GM18867 (cell line): Measurements from ENCODE around the gene ASGR2.
"Not testable (repeated sequence)": the region's sequence is repeated elsewhere in the genome, so short reads cannot be mapped to it uniquely, and the experiment has no call there.

ENCODE experiments used
- ATAC-seq: cut with Tn5 transposase; IDR thresholded peaks from one replicate; pipeline ENCODE4 v1.9.1; 2021; ENCODE audit warnings: mild to moderate bottlenecking, moderate library complexity; ENCODE audit not compliant: unreplicated experiment

Gene ASGR2

DNA sequence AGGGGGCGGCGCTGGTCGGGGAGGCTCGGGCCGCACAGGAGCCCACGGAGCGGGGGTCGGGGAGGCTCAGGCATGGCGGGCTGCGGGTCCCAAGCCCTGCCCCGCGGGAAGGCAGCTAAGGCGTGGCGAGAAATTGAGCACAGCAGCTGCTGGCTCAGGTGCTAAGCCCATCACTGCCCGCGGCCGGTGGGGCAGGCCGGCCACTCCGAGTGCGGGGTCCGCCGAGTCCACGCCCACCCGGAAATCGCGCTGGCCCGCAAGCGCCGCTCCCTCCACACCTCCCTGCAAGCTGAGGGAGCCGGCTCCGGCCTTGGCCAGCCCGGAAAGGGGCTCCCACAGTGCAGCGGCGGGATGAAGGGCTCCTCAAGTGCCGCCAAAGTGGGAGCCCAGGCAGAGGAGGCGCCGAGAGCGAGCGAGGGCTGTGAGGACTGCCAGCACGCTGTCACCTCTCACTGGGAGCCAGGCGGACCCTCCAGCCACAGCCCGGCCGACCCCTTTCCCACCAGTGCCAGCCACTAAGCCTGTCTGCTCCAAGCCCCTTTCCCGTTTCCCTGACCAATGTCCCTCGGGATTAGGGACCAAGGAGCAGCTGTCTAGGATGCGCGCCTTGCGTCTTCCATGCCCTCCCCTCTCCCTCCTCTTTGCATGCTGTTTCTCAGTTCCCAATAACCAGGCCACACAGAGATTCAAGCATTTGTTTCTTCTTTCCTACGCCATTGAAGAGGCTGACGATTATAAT, 13.8 kb downstream of the ASGR2 start:
- ATAC-seq, result not testable (repeated sequence)

DNA sequence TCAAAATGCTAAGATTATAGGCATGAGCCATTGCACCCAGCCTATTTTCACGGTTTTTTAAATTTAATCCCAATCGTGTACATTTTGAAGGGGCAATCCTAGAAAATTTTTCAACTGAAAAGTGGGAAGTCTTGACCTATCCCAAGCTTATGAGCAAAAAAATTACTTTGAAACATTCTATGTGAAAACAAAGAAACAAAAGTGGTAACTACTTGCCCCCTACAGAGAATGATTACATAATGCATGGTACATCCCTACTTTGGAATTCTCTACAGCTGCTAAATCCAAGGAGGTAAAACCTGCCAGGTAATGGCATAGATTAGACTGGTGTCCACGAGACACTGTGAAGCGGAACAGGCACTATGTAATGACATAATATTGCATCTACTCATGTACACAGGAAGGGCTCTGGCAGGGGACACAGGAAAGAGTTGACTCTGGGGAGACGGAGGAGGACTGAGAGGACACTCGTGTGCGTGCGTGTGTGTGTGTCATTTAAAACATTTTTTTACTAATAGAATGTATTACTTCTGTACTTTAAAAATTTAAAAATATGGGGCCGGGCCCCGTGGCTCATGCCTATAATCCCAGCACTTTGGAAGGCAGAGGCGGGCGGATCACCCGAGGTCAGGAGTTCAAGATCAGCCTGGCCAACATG, 15.7 kb downstream of the ASGR2 start:
- no peak for ATAC-seq

DNA sequence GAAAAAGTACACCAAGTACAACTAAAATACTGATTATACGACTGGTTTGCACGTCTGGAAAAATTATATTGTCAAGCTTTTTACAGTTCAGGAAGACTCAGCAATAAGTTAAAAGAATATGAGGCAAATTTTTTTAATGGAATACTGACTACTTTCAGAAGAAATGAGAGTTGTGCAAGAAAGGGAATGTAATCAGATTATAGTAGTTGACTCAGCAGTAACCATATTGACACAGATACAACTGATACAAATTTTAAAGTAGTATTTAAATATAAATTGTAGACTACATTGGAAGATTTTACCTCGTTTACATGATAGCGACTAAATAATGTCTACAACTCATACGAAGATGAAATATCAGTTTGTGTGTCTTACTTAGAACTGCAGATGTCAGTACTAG, 16.7 kb downstream of the ASGR2 start:
- ATAC-seq, result no peak

DNA sequence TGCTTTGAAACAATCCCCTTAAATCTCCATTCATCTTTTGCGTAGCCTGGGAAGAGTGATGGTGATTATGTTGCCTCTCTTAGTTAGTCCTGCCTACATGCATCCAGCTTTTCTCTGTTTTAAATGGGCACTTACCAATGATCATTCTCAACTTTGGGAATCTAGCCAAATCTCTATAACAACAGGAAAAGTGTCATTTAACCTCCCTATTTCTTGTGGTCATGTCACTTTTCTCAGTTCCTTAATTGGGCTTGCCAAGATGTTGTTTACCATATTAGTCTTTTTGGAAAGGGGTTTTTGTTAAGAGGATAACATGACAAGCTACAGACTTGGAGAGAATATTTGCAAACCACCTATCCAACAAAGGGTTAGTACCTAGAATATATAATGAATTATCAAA, 19.0 kb downstream of the ASGR2 start:
- no peak for ATAC-seq

DNA sequence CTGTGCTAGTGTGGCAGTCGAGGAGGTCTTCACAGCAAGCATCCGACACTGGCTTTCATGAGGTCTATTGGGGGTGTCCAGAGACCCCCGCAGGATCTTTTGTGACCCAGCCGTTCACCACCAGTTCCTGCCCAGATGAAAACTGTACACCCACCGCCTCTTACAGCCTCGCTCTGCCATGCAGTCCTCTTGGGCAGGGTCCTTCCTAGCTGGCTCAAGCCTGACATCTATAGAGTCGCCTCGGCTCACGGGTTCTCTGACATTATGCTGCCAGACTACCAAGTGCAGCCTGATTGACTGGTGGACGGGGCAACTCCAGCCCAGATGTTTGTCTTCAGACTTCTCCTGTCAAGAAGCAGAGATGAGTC, 20.0 kb downstream of the ASGR2 start:
- no peak for ATAC-seq

DNA sequence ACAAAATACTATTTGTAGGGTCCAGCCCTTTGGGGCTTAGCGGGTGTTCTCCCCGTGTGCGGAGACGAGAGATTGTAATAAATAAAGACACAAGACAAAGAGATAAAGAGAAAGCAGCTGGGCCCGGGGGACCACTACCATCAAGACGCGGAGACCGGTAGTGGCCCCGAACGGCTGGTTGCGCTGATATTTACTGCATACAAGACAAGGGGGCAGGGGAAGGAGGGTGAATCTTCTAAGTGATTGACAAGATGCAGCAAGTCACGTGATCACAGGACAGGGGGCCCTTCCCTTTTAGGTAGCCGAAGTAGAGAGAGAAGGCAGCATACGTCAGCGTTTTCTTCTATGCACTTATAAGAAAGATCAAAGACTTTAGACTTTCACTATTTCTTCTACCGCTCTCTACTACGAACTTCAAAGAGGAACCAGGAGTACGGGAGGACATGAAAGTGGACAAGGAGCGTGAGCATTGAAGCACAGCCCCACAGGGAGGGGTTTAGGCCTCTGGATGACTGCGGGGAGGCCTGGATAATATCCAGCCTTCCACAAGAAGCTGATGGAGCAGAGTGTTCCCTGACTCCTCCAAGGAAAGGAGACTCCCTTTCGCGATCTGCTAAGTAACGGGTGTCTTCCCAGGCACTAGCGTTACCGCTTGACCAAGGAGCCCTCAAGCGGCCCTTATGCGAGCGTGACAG, 23.2 kb downstream of the ASGR2 start:
- not testable (repeated sequence) for ATAC-seq

DNA sequence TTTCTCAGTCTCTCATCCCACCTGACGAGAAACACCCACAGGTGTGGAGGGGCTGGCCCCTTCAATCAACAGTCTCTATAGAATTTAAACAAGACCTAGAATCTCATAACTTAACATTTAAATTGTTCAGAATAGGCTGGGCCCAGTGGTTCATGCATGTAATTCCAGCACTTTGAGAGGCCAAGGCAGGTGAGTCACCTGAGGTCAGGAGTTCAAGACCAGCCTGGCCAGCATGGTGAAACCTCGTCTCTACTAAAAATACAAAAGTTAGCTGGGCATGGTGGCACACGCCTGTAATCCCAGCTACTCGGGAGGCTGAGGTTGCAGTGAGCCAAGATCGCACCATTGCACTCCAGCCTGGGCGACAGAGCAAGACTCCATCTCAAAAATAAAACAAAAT, 25.1 kb downstream of the ASGR2 start:
- not testable (repeated sequence) for ATAC-seq

DNA sequence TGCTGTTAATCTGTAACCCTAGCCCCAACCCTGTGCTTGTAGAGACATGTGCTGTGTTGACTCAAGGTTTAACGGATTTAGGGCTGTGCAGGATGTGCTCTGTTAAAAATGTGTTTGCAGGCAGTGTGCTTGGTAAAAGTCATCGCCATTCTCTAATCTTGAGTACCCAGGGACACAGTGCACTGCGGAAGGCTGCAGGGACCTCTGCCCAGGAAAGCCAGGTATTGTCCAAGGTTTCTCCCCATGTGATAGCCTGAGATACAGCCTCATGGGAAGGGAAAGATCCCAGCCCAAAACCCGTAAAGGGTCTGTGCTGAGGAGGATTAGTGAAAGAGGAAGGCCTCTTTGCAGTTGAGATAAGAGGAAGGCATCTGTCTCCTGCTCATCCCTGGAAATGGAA, 26.2 kb downstream of the ASGR2 start:
- not testable (repeated sequence) for ATAC-seq

DNA sequence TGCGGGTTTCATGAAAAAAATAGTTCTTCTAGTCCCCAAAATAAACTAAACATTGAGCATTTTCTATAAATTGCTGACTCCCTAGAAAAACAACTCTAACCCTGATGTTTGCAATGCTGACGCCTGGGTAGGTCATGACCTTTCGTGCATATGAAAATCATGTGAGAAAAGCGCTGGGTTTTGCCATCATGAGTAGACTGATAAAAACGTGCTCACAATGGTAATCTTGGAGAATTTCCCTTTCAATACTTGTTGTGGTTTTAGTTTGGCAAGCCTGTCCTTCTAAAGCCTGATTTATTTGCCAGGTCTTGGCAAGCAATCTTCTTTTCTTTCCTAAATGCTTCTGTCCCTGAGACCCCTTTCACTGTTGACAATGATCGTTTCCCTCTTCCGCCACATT, 30.5 kb downstream of the ASGR2 start:
- ATAC-seq, result no peak

DNA sequence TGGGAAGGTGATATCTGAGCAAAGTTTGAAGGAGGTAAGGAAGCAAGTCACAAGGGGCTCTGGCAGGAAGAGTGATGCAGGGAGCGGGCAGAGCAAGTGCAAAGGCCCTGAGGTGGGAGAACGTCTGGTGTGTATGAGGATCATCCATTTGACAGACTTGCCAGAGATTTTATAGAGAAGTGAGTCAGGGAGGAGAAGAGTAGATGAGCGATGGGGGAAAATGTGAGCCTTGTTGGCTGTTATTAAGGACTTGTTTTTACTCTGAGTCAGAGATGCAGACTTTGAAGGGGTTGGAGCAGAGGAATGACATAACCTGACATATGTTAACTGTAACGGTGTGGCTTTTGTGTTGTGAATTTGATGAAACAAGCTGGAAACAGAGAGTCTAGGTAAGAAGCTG, 31.0 kb downstream of the ASGR2 start:
- ATAC-seq, result no peak

DNA sequence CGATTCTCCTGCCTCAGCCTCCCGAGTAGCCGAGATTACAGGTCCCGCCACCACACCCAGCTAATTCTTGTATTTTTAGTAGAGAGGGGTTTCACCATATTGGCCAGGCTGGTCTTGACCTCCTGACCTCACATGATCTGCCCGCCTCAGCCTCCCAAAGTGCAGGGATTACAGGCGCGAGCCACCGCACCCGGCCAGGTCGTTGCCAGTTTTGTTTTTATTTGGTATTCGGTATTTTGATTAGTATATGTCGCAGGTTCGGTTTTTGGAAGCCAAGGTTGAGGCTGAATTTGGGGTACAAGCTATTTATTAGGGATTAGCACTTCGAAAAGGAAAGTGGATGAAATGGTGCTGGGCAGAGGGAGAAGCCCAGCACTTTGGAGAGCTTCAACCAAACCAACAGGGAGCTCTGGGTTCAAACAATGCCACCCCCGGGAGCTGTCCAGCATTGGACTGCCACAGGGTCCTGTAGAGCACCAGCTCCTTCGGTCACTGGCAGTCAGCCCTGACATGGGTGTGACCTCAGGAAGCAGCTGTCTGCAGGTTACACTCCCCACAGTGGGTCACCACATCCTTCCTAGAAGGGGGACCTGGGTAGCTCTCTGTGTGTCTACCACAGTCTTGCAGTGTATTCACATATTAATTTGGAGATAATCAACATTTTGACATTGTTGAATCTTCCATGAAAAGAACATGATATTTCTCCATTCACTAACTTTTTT, 33.1 kb downstream of the ASGR2 start:
- ATAC-seq, result no peak

DNA sequence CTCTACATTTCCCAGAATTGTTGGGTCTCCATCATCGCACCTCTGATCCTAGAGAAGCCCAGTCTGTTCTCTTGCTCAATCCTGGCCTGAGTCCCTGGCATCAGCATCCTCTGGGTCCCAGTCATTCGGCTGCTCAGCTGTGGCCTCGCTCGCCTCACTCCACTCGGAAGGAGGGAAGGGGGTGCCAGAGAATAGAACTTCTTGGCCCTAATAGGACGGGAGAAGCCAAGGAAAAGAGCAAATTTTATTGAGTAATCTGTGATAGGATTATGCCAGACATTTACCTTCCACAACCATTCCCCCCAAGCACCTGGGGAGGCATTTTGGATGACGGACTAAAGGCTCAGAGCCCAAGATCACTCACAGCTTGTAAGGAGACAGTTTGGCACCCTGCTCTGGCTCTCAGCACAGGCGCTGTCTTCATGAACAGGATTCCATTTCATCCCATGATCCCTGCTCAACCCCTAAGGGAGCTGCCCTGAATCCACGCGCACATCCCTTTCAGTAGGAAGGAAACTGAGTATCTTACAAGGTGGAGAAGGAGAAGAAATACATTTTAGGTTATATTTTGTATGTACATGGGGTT, 34.1 kb downstream of the ASGR2 start:
- no peak for ATAC-seq

DNA sequence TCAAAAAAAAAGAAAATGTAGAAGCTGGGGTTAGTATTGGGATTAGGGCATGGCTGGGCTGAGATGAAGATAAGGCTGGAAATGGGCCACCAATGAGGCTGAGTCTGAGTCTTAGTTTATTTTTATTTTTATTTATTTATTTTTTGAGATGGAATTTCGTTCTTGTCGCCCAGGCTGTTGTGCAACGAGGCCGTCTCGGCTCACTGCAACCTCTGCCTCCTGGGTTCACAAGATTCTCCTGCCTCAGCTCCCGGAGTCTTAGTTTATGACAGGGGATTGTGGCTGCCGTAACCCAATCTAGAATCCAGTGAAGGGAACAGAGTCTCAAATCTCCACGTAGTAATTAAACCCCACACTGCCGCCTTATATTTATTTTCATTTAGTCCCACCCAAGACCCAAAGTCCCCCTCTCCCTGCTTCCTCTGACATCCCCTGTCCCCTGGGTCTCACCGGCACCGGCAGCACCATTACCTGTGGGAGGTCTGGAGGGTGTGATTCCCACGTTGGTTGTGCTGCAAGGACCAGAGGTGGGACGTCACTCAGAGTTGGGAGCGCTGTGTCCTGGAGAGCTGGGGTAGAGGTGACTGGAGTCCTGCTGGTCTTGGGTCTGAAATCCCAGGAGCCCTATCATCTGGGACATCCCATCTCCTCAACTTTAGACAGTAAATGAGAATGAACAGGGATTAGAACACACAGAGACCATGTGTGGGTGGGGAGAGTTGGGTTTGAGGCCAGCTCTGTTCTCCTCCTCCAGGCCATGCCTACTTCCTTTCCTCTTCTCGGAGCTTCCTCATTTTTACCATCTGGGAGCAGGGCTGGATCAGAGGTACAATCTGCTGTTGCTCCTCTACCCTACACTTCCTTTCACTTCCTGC, 34.8 kb downstream of the ASGR2 start, which contains the start of gene CLEC10A:
Gene CLEC10A (minus strand): TSS at position 671 of the 875 bp plus-strand sequence. CDS start 1,439 bp downstream, outside the sequence.
- no peak for ATAC-seq

DNA sequence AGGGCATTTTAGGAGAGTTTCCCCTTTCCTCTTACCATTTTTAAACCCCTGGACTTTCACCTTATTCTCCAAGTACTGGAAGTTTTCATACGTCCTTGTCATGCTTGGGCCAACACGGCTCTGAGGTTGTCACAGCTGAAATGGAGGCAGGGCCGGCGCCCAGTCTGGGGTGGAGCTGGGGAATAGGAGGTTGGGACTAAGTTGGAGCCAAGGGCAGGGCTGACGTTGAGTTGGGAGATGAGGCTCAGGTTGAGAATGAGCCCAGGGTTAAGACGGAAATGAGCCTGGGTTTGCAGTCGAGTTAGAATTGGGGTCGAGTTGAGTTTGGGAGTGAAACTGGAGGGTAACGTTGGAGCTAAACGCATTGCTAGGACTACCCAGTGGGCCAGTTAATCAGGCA, 35.9 kb downstream of the ASGR2 start:
- no peak for ATAC-seq

DNA sequence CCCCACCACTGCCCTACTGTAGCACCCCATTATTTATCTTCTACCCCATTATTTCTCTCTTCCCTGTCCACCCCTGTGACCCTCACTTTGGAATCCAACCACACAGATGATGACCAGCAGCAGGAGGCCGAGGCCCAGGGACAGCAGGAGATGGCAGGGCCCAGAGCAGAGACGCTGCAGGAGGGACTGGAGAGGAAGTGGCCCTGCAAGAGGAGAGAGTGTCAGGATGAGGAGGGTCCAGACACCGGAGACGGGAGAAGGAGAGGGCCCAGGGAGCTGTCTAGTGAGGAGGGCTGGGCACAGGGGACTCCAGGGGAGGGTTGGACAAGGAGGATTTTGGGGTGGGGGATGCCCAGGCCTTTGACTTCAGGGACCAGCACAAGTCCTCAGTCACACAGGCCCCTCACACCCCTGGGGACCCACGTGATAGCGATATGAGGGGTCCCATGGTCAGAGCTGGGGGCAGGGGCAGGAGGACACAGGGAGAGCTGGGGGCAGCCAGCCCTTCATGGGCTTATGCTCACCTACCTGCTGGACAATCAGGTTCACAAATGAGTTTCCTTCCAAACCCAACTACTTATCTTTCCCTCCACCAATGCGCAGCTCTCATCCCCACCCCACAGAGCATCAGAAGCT, 36.6 kb downstream of the ASGR2 start:
- ATAC-seq, result no peak

DNA sequence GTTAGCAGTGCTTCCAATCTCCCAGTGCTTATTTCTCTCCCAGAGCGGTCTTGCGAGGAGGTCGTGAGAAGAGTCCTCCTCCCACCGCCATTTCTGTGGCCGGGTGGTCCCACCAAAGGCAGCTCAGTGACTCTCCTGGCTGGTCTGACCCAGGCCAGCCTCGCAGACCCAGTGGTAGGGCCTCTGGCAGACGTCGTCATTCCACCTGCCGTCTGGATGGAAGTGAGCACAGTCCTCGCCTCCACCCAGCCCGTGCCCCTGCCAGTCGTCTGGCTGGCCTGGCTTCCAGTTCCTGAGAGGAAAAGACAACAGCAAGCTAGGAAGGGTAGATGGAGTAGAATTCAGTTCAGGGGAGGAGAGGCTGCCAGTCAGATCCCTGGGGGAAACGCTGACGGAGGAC, 39.7 kb downstream of the ASGR2 start:
- ATAC-seq, result no peak

DNA sequence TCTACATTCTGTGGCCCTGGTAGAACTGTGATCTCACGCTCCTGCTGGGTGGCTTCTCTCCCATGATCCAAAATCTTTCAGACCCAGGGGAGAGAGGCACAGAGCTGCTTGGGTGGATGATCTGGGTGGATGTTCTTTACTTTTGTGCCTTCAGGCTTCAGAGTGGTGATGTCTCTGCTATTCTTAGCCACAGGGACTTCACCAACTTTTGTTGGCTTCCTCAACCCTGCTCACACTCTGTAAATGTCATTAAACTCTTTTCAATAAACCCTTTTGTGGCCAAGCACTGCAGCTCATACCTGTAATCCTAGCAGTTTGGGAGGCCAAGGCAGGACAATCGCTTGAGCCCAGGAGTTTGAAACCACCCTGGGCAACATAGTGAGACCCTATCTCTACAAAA, 42.2 kb downstream of the ASGR2 start:
- no peak for ATAC-seq

DNA sequence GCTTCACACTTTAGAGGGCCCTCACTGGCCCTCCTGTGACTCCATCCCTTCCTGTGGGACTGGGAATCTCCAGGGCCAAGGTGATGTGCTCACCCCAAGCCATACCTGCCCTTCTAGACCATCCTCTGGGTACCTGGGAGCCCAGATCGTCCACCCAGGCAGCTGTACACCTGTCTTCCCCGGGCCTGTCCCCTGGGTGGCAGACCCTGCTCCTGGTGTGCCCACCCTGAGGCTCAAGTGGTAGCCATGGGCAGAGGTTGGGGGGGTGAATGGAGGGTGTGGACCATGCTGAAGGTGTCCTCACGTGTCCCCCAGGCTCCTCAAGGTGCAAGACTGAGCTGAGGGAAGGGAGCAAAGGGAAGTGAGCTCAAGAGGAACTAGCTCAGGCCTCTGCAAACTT, 43.9 kb downstream of the ASGR2 start:
- ATAC-seq, result no peak

DNA sequence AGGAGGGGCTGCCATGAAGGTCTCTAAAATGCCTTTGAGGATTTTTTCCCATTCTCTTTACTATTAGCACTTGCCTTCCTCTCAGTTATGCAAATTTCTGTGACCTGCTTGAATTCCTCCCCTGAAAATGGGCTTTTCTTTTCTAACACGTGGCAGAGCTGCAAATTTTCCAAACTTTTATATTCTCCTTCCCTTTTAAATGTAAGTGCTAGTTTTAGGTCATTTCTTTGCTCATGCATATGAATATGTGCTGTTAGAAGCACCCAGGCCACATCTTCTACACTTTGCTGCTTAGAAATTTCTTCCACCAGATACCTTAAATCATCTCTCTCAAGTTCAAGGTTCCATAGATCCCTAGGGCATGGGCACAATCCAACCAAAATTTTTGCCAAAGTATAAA, 46.4 kb downstream of the ASGR2 start:
- no peak for ATAC-seq

DNA sequence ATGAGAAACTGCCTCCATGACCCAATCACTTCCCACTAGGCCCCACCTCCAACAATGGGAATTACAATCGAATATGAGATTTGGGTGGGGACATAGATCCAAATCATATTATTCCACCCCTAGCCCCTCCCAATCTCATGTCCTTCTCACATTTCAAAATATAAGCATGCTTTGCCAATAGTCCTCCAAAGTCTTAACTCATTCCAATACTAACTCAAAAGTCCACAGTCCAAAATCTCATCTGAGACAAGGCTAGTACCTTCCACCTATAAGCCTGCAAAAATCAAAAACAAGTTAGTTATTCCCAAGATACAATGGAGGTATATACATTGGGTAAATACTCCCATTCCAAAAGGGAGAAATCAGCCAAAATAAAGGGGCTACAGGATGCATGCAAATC, 47.4 kb downstream of the ASGR2 start:
- ATAC-seq, result no peak
